GM23338 (cell line): ENCODE measurements around the gene PCBP2. TPM values are rescaled to one million over a fixed set of nuclear protein-coding genes. Genes with fewer than 3 reads are reported as not detected.
"Not testable (repeated sequence)": the region's sequence is repeated elsewhere in the genome, so short reads cannot be mapped to it uniquely, and the experiment has no call there.

Experiments used
- ATAC-seq: fragments of 200-7000 bp; cut with Tn5 transposase; 3 replicates; pipeline ENCODE4 v1.9.1; 2020
- DNase-seq: peaks from one replicate; pipeline ENCODE4 v3.0.0-alpha.2; 2015; ENCODE audit warnings: low spot score
- H2AFZ ChIP-seq: fragments of 200-600 bp; sonication (generic); 2 replicates; pipeline ENCODE4 v1.8.0; 2016; ENCODE audit warnings: antibody characterized with exemption, mild to moderate bottlenecking, moderate library complexity
- H3F3A ChIP-seq: fragments of 200-600 bp; sonication (generic); replicated peaks from 2 replicates; pipeline ENCODE4 v1.8.0; 2017; ENCODE audit warnings: antibody characterized with exemption, mixed run types, low read depth
- H3K27ac ChIP-seq: fragments of 200-600 bp; sonication (generic); 2 replicates; pipeline ENCODE4 v1.6.1; 2016; ENCODE audit warnings: low read depth
- H3K27me3 ChIP-seq: fragments of 200-600 bp; sonication (generic); 2 replicates; pipeline ENCODE4 v1.8.0; 2016; ENCODE audit warnings: mild to moderate bottlenecking, mixed run types, moderate library complexity; ENCODE audit not compliant: insufficient read depth
- H3K36me3 ChIP-seq: fragments of 200-600 bp; sonication (generic); 2 replicates; pipeline ENCODE4 v1.8.0; 2016; ENCODE audit warnings: mild to moderate bottlenecking; ENCODE audit not compliant: insufficient read depth
- H3K4me1 ChIP-seq: fragments of 200-600 bp; sonication (generic); 2 replicates; pipeline ENCODE4 v1.8.0; 2016; ENCODE audit warnings: mild to moderate bottlenecking, moderate library complexity; ENCODE audit not compliant: insufficient read depth
- H3K4me2 ChIP-seq: fragments of 200-600 bp; sonication (generic); 2 replicates; pipeline ENCODE4 v1.7.1; 2017; ENCODE audit warnings: mixed run types
- H3K4me3 ChIP-seq: fragments of 200-600 bp; sonication (generic); 2 replicates; pipeline ENCODE4 v1.6.1; 2016; ENCODE audit warnings: mixed run types
- H3K79me2 ChIP-seq: fragments of 200-600 bp; sonication (generic); replicated peaks from 2 replicates; pipeline ENCODE4 v1.8.0; 2017; ENCODE audit warnings: mild to moderate bottlenecking; ENCODE audit not compliant: insufficient read depth
- H3K9me2 ChIP-seq: fragments of 200-600 bp; sonication (generic); 2 replicates; pipeline ENCODE4 v1.8.0; 2017; ENCODE audit not compliant: insufficient read depth
- H4K20me1 ChIP-seq: fragments of 200-600 bp; sonication (generic); replicated peaks from 2 replicates; pipeline ENCODE4 v1.8.0; 2017; ENCODE audit warnings: mild to moderate bottlenecking; ENCODE audit not compliant: insufficient read depth
- H3K27ac Mint-ChIP-seq: 2 replicates; pipeline ENCODE4 v1.8.0; 2020; ENCODE audit warnings: inconsistent platforms, mild to moderate bottlenecking, moderate library complexity, mixed read lengths
- H3K27me3 Mint-ChIP-seq: 3 replicates; pipeline ENCODE4 v1.8.0; 2022; ENCODE audit warnings: low read depth, mild to moderate bottlenecking, moderate library complexity, mixed read lengths, inconsistent platforms; ENCODE audit not compliant: insufficient read depth, poor library complexity
- H3K36me3 Mint-ChIP-seq: 3 replicates; pipeline ENCODE4 v1.8.0; 2021; ENCODE audit warnings: low read depth, mild to moderate bottlenecking, inconsistent platforms, moderate library complexity, mixed read lengths
- H3K4me1 Mint-ChIP-seq: 3 replicates; pipeline ENCODE4 v1.8.0; 2020; ENCODE audit warnings: mild to moderate bottlenecking, inconsistent platforms, mixed read lengths
- H3K4me3 Mint-ChIP-seq: 3 replicates; pipeline ENCODE4 v1.8.0; 2021; ENCODE audit warnings: moderate library complexity, mild to moderate bottlenecking, inconsistent platforms, mixed read lengths
- H3K9me3 Mint-ChIP-seq: 3 replicates; pipeline ENCODE4 v1.8.0; 2020; ENCODE audit warnings: moderate library complexity, mild to moderate bottlenecking, inconsistent platforms, mixed read lengths
- CTCF ChIP-seq, 2 experiments: fragments of 200-600 bp in 1 of 2; sonication (generic) in 1 of 2; conservative IDR thresholded peaks; 2 replicates each; pipeline versions ENCODE4 v1.5.1 to v1.6.1; 2016 to 2017; ENCODE audit warnings: antibody characterized with exemption in 2 of 2, low read depth in 2 of 2, mild to moderate bottlenecking in 2 of 2, moderate library complexity in 1 of 2
- POLR2AphosphoS5 ChIP-seq: IDR thresholded peaks from 2 replicates; pipeline ENCODE4 v1.6.1; 2016; ENCODE audit warnings: antibody characterized with exemption, low read depth
- polyA plus RNA-seq: library from polyadenylated mRNA; unstranded; fragments of >200 nt; fragmentation: Nextera tagmentation; extraction: Ambion mirVana; gene quantifications from 2 replicates; pipeline ENCODE4 v1.2.1, GENCODE V29; 2016
- total RNA-seq: library from RNA; depleted of rRNA; stranded (reverse); fragments of >200 nt; shearing (Covaris generic); gene quantifications from 2 replicates; pipeline ENCODE4 v1.2.3, GENCODE V29; 2014
- TF ChIP-seq, protein P1 (sequence below): fragments of 250-450 bp; sonication (Bioruptor Pico); IDR thresholded peaks from 2 replicates; pipeline ENCODE4 v1.5.0; 2020; ENCODE audit warnings: mild to moderate bottlenecking, moderate library complexity

Gene PCBP2
- total and polyA plus RNA-seq, 2 experiments from 2014 or later = 397 to 676 TPM

GRCh38 chr12:53402351-53402750 lies 49.6 kb upstream of the PCBP2 start:
- not testable (repeated sequence) for H3K9me2 ChIP-seq, H4K20me1 ChIP-seq, H3K4me2 ChIP-seq, H3K4me3 ChIP-seq, ATAC-seq, H3K4me3 Mint-ChIP-seq, H3F3A ChIP-seq, H3K4me1 ChIP-seq, H3K9me3 Mint-ChIP-seq, H3K4me1 Mint-ChIP-seq, H3K27me3 ChIP-seq, H3K27ac Mint-ChIP-seq, H3K36me3 ChIP-seq, H3K27me3 Mint-ChIP-seq, DNase-seq, H2AFZ ChIP-seq
- H3K79me2 ChIP-seq = peaks cover 51% of the 10 kb centered on the region
- H3K36me3 Mint-ChIP-seq = peaks cover 21% of the 10 kb centered on the region
- 0 out of 2 replicates have a peak overlapping the region, but pooled peaks have one; percentile 26 for H3K27ac ChIP-seq

DNA sequence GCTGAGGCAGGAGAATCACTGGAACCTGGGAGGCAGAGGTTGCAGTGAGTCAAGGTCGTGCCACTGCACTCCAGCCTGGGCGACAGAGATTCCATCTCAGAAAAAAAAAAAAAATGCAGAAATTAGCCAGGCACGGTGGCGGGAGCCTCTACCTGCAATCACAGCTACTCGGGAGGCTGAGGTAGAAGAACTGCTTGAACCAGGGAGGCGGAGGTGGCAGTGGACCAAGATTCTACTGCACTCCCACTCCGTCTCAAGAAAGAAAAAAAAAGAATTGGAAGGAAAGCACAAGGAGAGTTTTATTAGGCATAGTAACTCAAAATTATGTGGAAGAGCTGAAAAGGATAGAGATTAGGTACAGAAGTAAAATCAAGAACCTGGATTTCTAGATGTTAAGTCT lies 49.0 kb upstream of the PCBP2 start:
- Mint-ChIP-seq H3K36me3 (peaks cover 21% of the 10 kb centered on the region), H3K4me1 (no peaks in the 10 kb centered on the region), H3K4me3 (no peak overlapping the region), H3K9me3 (no peaks in the 10 kb centered on the region), H3K27me3 (no peaks in the 10 kb centered on the region), H3K27ac (peak overlapping the region; percentile 70; the same call in 1 of the 2 replicates)
- Histone ChIP-seq H3K4me2 (no peak overlapping the region), H3K9me2 (no peaks in the 10 kb centered on the region), H3F3A (no peaks in the 10 kb centered on the region), H3K4me1 (no peaks in the 10 kb centered on the region), H2AFZ (no peak overlapping the region), H3K36me3 (peaks cover 10% of the 10 kb centered on the region; the same call in 1 of the 2 replicates), H3K4me3 (no peak overlapping the region), H3K79me2 (peaks cover 46% of the 10 kb centered on the region), H4K20me1 (peaks cover 4% of the 10 kb centered on the region), H3K27ac (no peak overlapping the region), H3K27me3 (no peaks in the 10 kb centered on the region)
- no peak for ATAC-seq
- no peak for TF ChIP-seq CTCF (conservative IDR thresholded peaks at IDR 0.05; ENCODE audit: low read depth in 2 of 2)
- no peak for TF ChIP-seq POLR2AphosphoS5
- TF ChIP-seq, protein P1, sequence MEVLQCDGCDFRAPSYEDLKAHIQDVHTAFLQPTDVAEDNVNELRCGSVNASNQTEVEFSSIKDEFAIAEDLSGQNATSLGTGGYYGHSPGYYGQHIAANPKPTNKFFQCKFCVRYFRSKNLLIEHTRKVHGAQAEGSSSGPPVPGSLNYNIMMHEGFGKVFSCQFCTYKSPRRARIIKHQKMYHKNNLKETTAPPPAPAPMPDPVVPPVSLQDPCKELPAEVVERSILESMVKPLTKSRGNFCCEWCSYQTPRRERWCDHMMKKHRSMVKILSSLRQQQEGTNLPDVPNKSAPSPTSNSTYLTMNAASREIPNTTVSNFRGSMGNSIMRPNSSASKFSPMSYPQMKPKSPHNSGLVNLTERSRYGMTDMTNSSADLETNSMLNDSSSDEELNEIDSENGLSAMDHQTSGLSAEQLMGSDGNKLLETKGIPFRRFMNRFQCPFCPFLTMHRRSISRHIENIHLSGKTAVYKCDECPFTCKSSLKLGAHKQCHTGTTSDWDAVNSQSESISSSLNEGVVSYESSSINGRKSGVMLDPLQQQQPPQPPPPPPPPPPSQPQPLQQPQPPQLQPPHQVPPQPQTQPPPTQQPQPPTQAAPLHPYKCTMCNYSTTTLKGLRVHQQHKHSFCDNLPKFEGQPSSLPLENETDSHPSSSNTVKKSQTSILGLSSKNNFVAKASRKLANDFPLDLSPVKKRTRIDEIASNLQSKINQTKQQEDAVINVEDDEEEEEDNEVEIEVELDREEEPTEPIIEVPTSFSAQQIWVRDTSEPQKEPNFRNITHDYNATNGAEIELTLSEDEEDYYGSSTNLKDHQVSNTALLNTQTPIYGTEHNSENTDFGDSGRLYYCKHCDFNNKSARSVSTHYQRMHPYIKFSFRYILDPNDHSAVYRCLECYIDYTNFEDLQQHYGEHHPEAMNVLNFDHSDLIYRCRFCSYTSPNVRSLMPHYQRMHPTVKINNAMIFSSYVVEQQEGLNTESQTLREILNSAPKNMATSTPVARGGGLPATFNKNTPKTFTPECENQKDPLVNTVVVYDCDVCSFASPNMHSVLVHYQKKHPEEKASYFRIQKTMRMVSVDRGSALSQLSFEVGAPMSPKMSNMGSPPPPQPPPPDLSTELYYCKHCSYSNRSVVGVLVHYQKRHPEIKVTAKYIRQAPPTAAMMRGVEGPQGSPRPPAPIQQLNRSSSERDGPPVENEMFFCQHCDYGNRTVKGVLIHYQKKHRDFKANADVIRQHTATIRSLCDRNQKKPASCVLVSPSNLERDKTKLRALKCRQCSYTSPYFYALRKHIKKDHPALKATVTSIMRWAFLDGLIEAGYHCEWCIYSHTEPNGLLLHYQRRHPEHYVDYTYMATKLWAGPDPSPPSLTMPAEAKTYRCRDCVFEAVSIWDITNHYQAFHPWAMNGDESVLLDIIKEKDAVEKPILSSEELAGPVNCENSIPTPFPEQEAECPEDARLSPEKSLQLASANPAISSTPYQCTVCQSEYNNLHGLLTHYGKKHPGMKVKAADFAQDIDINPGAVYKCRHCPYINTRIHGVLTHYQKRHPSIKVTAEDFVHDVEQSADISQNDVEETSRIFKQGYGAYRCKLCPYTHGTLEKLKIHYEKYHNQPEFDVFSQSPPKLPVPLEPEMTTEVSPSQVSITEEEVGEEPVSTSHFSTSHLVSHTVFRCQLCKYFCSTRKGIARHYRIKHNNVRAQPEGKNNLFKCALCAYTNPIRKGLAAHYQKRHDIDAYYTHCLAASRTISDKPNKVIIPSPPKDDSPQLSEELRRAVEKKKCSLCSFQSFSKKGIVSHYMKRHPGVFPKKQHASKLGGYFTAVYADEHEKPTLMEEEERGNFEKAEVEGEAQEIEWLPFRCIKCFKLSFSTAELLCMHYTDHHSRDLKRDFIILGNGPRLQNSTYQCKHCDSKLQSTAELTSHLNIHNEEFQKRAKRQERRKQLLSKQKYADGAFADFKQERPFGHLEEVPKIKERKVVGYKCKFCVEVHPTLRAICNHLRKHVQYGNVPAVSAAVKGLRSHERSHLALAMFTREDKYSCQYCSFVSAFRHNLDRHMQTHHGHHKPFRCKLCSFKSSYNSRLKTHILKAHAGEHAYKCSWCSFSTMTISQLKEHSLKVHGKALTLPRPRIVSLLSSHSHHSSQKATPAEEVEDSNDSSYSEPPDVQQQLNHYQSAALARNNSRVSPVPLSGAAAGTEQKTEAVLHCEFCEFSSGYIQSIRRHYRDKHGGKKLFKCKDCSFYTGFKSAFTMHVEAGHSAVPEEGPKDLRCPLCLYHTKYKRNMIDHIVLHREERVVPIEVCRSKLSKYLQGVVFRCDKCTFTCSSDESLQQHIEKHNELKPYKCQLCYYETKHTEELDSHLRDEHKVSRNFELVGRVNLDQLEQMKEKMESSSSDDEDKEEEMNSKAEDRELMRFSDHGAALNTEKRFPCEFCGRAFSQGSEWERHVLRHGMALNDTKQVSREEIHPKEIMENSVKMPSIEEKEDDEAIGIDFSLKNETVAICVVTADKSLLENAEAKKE (CRISPR knock-in tag) = no peak
- DNase-seq = no peak
